Mononuclear cell (primary cell): ENCODE results near the gene LIMS3. TPM values are rescaled to one million over a fixed set of nuclear protein-coding genes. Genes with fewer than 3 reads are reported as not detected.
"Not testable (repeated sequence)": the region's sequence is repeated elsewhere in the genome, so short reads cannot be mapped to it uniquely, and the experiment has no call there.

ENCODE experiments used
- H3K27me3 ChIP-seq: 2 replicates; pipeline ENCODE4 v1.6.0; 2011; ENCODE audit warnings: low read length, control low read depth; ENCODE audit not compliant: insufficient read depth
- H3K4me1 ChIP-seq: 2 replicates; pipeline ENCODE4 v1.5.1; 2011; ENCODE audit warnings: mild to moderate bottlenecking, low read length, control low read depth; ENCODE audit not compliant: insufficient read depth
- H3K4me3 ChIP-seq: 2 replicates; pipeline ENCODE4 v1.5.1; 2011; ENCODE audit warnings: mild to moderate bottlenecking, low read length, moderate library complexity
- H3K9me3 ChIP-seq: 2 replicates; pipeline ENCODE4 v1.5.1; 2011; ENCODE audit warnings: low read depth, mild to moderate bottlenecking, control low read depth, low read length
- total RNA-seq: library from RNA; depleted of rRNA; stranded (reverse); fragments of >200 nt; gene quantifications from one replicate; pipeline ENCODE4 v1.2.3, GENCODE V29; 2012

The LIMS3 gene
- total RNA-seq, 1 donor = 0.52 TPM

GRCh38 chr2:109965482-109965881, 67.0 kb downstream of the LIMS3 start:
- H3K4me3 ChIP-seq, H3K9me3 ChIP-seq, H3K4me1 ChIP-seq, H3K27me3 ChIP-seq: not testable (repeated sequence)

GRCh38 chr2:109966107-109966736, 67.7 kb downstream of the LIMS3 start:
- not testable (repeated sequence) for H3K4me1 ChIP-seq, H3K27me3 ChIP-seq, H3K9me3 ChIP-seq, H3K4me3 ChIP-seq

GRCh38 chr2:109966858-109967257, 68.4 kb downstream of the LIMS3 start:
- not testable (repeated sequence) for H3K4me1 ChIP-seq, H3K4me3 ChIP-seq, H3K27me3 ChIP-seq, H3K9me3 ChIP-seq

- H3K9me3 ChIP-seq, H3K4me1 ChIP-seq, H3K27me3 ChIP-seq, H3K4me3 ChIP-seq: not testable (repeated sequence)
These were observed 71.4 kb downstream of the LIMS3 start for GRCh38 chr2:109969864-109970263.

- not testable (repeated sequence) for H3K4me3 ChIP-seq, H3K27me3 ChIP-seq, H3K9me3 ChIP-seq, H3K4me1 ChIP-seq
These were observed 73.2 kb downstream of the LIMS3 start for GRCh38 chr2:109971710-109972109.

Other genes with a start within 250 kb of the LIMS3 start
- gene RGPD5, start 104.4 kb upstream of the LIMS3 start, total RNA-seq = 217 TPM
- 0.21 TPM for gene MALL, start 217.1 kb downstream of the LIMS3 start, total RNA-seq